MM.1S (cell line): ENCODE results near the gene ROCK2.

Source experiments
- CTCF ChIP-seq: fragments of 300-600 bp; sonication (generic); IDR thresholded peaks from 2 replicates; pipeline ENCODE4 v1.5.1; 2016; ENCODE audit warnings: antibody characterized with exemption, low read length, mixed read lengths
- EZH2 ChIP-seq: fragments of 300-600 bp; sonication (generic); optimal IDR thresholded peaks from 2 replicates; pipeline ENCODE3; 2017; ENCODE audit warnings: low read depth, mild to moderate bottlenecking, antibody characterized with exemption, low read length, mixed read lengths
- EZH2phosphoT487 ChIP-seq: fragments of 300-600 bp; sonication (generic); IDR thresholded peaks from 2 replicates; pipeline ENCODE4 v1.6.1; 2018; ENCODE audit warnings: antibody characterized with exemption, low read length

GRCh38 chr2:11314487-11314886 is 29.9 kb downstream of the ROCK2 start:
- TF ChIP-seq EZH2, result no peak
- TF ChIP-seq CTCF, result no peak
- no peak for TF ChIP-seq EZH2phosphoT487
